HepG2 (cell line): ENCODE measurements around the gene SPAG9. TPM values are rescaled to one million over a fixed set of nuclear protein-coding genes. Genes with fewer than 3 reads are reported as not detected.

Experiments
- CBFB ChIP-seq: sonication (generic); formaldehyde crosslinking; IDR thresholded peaks from 2 replicates; pipeline ENCODE4 v1.4.0; 2020; ENCODE audit warnings: missing genetic modification reagents
- DPF2 ChIP-seq: sonication (generic); formaldehyde crosslinking; IDR thresholded peaks from 2 replicates; pipeline ENCODE4 v1.4.0; 2020; ENCODE audit warnings: mild to moderate bottlenecking, low read depth, missing genetic modification reagents, borderline replicate concordance
- E2F5 ChIP-seq: sonication (generic); formaldehyde crosslinking; conservative IDR thresholded peaks from 2 replicates; pipeline ENCODE4 v1.4.0; 2020; ENCODE audit warnings: missing genetic modification reagents
- HOXA7 ChIP-seq: sonication (generic); formaldehyde crosslinking; IDR thresholded peaks from 2 replicates; pipeline ENCODE4 v1.8.1; 2022; ENCODE audit warnings: mild to moderate bottlenecking, missing genetic modification reagents, moderate library complexity
- KLF15 ChIP-seq: sonication (generic); formaldehyde crosslinking; IDR thresholded peaks from 2 replicates; pipeline ENCODE4 v1.8.1; 2023; ENCODE audit warnings: borderline replicate concordance, mild to moderate bottlenecking, inconsistent platforms, missing genetic modification reagents, mixed read lengths
- MIER2 ChIP-seq: IDR thresholded peaks from 2 replicates; pipeline ENCODE4 v1.6.1; 2016; ENCODE audit warnings: missing biosample characterization, missing genetic modification reagents
- NRL ChIP-seq: sonication (generic); formaldehyde crosslinking; IDR thresholded peaks from 2 replicates; pipeline ENCODE4 v1.5.0; 2020; ENCODE audit warnings: missing genetic modification reagents, mild to moderate bottlenecking, moderate library complexity, borderline replicate concordance
- SPEN ChIP-seq: sonication (generic); formaldehyde crosslinking; IDR thresholded peaks from 2 replicates; pipeline ENCODE4 v1.5.1; 2020; ENCODE audit warnings: low read depth, mild to moderate bottlenecking, missing genetic modification reagents
- STAT6 ChIP-seq: sonication (generic); formaldehyde crosslinking; IDR thresholded peaks from 2 replicates; pipeline ENCODE4 v1.4.0; 2020; ENCODE audit warnings: missing genetic modification reagents, mild to moderate bottlenecking, borderline replicate concordance
- THAP7 ChIP-seq: sonication (generic); formaldehyde crosslinking; IDR thresholded peaks from 2 replicates; pipeline ENCODE4 v1.8.1; 2023; ENCODE audit warnings: mild to moderate bottlenecking, missing genetic modification reagents
- TP53 ChIP-seq: sonication (generic); formaldehyde crosslinking; conservative IDR thresholded peaks from 2 replicates; pipeline ENCODE4 v1.4.0; 2020; ENCODE audit warnings: missing genetic modification reagents
- ZFP41 ChIP-seq: sonication (generic); formaldehyde crosslinking; IDR thresholded peaks from 2 replicates; pipeline ENCODE4 v1.4.0; 2020; ENCODE audit warnings: mild to moderate bottlenecking, missing genetic modification reagents, borderline replicate concordance
- ZMYM2 ChIP-seq: sonication (generic); formaldehyde crosslinking; IDR thresholded peaks from 2 replicates; pipeline ENCODE4 v1.8.0; 2022; ENCODE audit warnings: mild to moderate bottlenecking, missing genetic modification reagents
- ZNF274 ChIP-seq: sonication (generic); formaldehyde crosslinking; IDR thresholded peaks from 2 replicates; pipeline ENCODE4 v1.5.1; 2020; ENCODE audit warnings: mild to moderate bottlenecking, missing genetic modification reagents
- ZNF430 ChIP-seq: sonication (generic); formaldehyde crosslinking; IDR thresholded peaks from 2 replicates; pipeline ENCODE4 v1.9.0; 2021; ENCODE audit warnings: mild to moderate bottlenecking, missing genetic modification reagents
- ZNF44 ChIP-seq: sonication (generic); formaldehyde crosslinking; IDR thresholded peaks from 2 replicates; pipeline ENCODE4 v1.5.1; 2020; ENCODE audit warnings: mild to moderate bottlenecking, missing genetic modification reagents
- ZNF589 ChIP-seq: sonication (generic); formaldehyde crosslinking; conservative IDR thresholded peaks from 2 replicates; pipeline ENCODE4 v1.8.0; 2022; ENCODE audit warnings: mild to moderate bottlenecking, moderate library complexity, missing genetic modification reagents
- ZNF605 ChIP-seq: sonication (generic); formaldehyde crosslinking; IDR thresholded peaks from 2 replicates; pipeline ENCODE4 v1.8.0; 2022; ENCODE audit warnings: mild to moderate bottlenecking, missing genetic modification reagents
- ZNF660 ChIP-seq: sonication (generic); formaldehyde crosslinking; IDR thresholded peaks from 2 replicates; pipeline ENCODE4 v1.5.1; 2020; ENCODE audit warnings: mild to moderate bottlenecking, low read depth, missing genetic modification reagents, borderline replicate concordance
- ZNF687 ChIP-seq: sonication (generic); formaldehyde crosslinking; IDR thresholded peaks from 2 replicates; pipeline ENCODE4 v1.5.1; 2020; ENCODE audit warnings: mild to moderate bottlenecking, missing genetic modification reagents, moderate library complexity
- ZNF772 ChIP-seq: sonication (generic); formaldehyde crosslinking; IDR thresholded peaks from 2 replicates; pipeline ENCODE4 v1.5.0; 2020; ENCODE audit warnings: mild to moderate bottlenecking, missing genetic modification reagents
- ZNF883 ChIP-seq: sonication (generic); formaldehyde crosslinking; IDR thresholded peaks from 2 replicates; pipeline ENCODE4 v1.5.1; 2020; ENCODE audit warnings: mild to moderate bottlenecking, missing genetic modification reagents; ENCODE audit errors: not compliant biosample characterization
- polyA plus RNA-seq, 8 experiments: library from polyadenylated mRNA; depleted of rRNA in 3 of 8; stranded (reverse) in 7 of 8; unstranded in 1 of 8; fragments of >200 nt; fragmentation: Illumina TruSeq in 4 of 8; extraction: Trizol in 4 of 8; gene quantifications; 2 replicates each; pipeline versions ENCODE4 v1.2.1 to v1.2.3, GENCODE V29; 2011 to 2016; ENCODE audit warnings: low read depth in 4 of 8, missing spikeins in 1 of 8, mixed read lengths in 1 of 8; ENCODE audit not compliant: insufficient read depth in 1 of 8
- total RNA-seq, 5 experiments: library from RNA; depleted of rRNA; stranded (reverse); fragments of >200 nt; fragmentation: Illumina TruSeq; extraction: Trizol; gene quantifications; 2 replicates each; pipeline ENCODE4 v1.2.3, GENCODE V29; 2016; ENCODE audit warnings: low read depth in 1 of 5

Gene SPAG9
- total and polyA plus RNA-seq, 2 of the 13 experiments (the other 11 are each of a cell fraction or from before 2014, with no cell fraction given), result 43.2 to 78.6 TPM

GRCh38 chr17:51120357-51120738, 320 bp downstream of the SPAG9 start (continued):
- TF ChIP-seq ZNF274 (CRISPR knock-in tag) (peak; percentile 89), MIER2 (CRISPR knock-in tag) (peak; percentile 19; the same call in 1 of the 2 replicates), ZNF660 (CRISPR knock-in tag) (no peak), ZNF687 (CRISPR knock-in tag) (peak; percentile 79), KLF15 (peak; percentile 52; the same call in 1 of the 2 replicates), DPF2 (CRISPR knock-in tag) (no peak), ZNF430 (CRISPR knock-in tag) (no peak), CBFB (CRISPR knock-in tag) (peak; percentile 61; the same call in 1 of the 2 replicates), ZFP41 (CRISPR knock-in tag) (no peak), ZNF883 (CRISPR knock-in tag) (peak; percentile 47), THAP7 (no peak), HOXA7 (no peak), ZNF589 (CRISPR knock-in tag) (peak; percentile 19; the same call in 1 of the 2 replicates), SPEN (CRISPR knock-in tag) (no peak), ZNF605 (CRISPR knock-in tag) (no peak), NRL (CRISPR knock-in tag) (peak; percentile 66; the same call in 1 of the 2 replicates), ZNF772 (CRISPR knock-in tag) (peak; percentile 18; the same call in 1 of the 2 replicates), ZNF44 (no peak), STAT6 (no peak), TP53 (CRISPR knock-in tag) (no peak), ZMYM2 (CRISPR knock-in tag) (no peak), E2F5 (CRISPR knock-in tag) (0 out of 2 replicates have a peak, but pooled peaks have one; percentile 38)
